Fibroblast of lung (primary cell): ENCODE results near the gene DENND2D. TPM values are rescaled to one million over a fixed set of nuclear protein-coding genes. Genes with fewer than 3 reads are reported as not detected.
A peak's percentile ranks its signal among the peaks of the same experiment; 100 is the strongest.

Experiments used
- DNase-seq, 2 donors: peaks; one replicate each; pipeline versions ENCODE4 v3.0.0 to v3.0.0-alpha.2; 2010; ENCODE audit warnings: low read depth in 2 of 2
- H2AFZ ChIP-seq: 2 replicates; pipeline ENCODE4 v1.5.1; 2012; ENCODE audit warnings: low read length, control low read depth, inconsistent platforms
- H3K27ac ChIP-seq: 2 replicates; pipeline ENCODE4 v1.5.1; 2011; ENCODE audit warnings: low read length, control low read depth; ENCODE audit not compliant: insufficient read depth
- H3K27me3 ChIP-seq: 2 replicates; pipeline ENCODE4 v1.5.1; 2011; ENCODE audit warnings: mild to moderate bottlenecking, low read length; ENCODE audit not compliant: control insufficient read depth, insufficient read depth
- H3K36me3 ChIP-seq: 2 replicates; pipeline ENCODE4 v1.5.1; 2011; ENCODE audit warnings: low read length; ENCODE audit not compliant: control insufficient read depth, insufficient read depth
- H3K4me1 ChIP-seq: 2 replicates; pipeline ENCODE4 v1.5.1; 2011; ENCODE audit warnings: low read length; ENCODE audit not compliant: control insufficient read depth, insufficient read depth; ENCODE audit errors: extremely low read depth
- H3K4me2 ChIP-seq: 2 replicates; pipeline ENCODE4 v1.5.1; 2011; ENCODE audit warnings: low read length, control low read depth; ENCODE audit not compliant: insufficient read depth; ENCODE audit errors: extremely low read depth
- H3K4me3 ChIP-seq, 4 experiments: fragments of 200-600 bp in 1 of 4; sonication (generic) in 1 of 4; replicated peaks in 1 of 4; 2 replicates each; pipeline ENCODE4 v1.5.1; 2011 to 2016; ENCODE audit warnings: low read length in 4 of 4, low read depth in 3 of 4, mild to moderate bottlenecking in 3 of 4, control low read depth in 2 of 4, inconsistent platforms in 1 of 4, mixed read lengths in 1 of 4; ENCODE audit not compliant: insufficient read depth in 1 of 4; ENCODE audit errors: control extremely low read depth in 1 of 4
- H3K79me2 ChIP-seq: 2 replicates; pipeline ENCODE4 v1.5.1; 2012; ENCODE audit warnings: mild to moderate bottlenecking, low read length, inconsistent platforms; ENCODE audit not compliant: control insufficient read depth, insufficient read depth
- H3K9ac ChIP-seq: 2 replicates; pipeline ENCODE4 v1.5.1; 2011; ENCODE audit warnings: mild to moderate bottlenecking, low read length, control low read depth; ENCODE audit not compliant: insufficient read depth
- H3K9me3 ChIP-seq: 2 replicates; pipeline ENCODE4 v1.5.1; 2012; ENCODE audit warnings: low read depth, low read length; ENCODE audit not compliant: control insufficient read depth, insufficient read depth
- H4K20me1 ChIP-seq: 2 replicates; pipeline ENCODE4 v1.5.1; 2011; ENCODE audit warnings: low read length; ENCODE audit not compliant: control insufficient read depth, insufficient read depth; ENCODE audit errors: extremely low read depth
- CTCF ChIP-seq, 2 donors: IDR thresholded peaks in 1 of 2; conservative IDR thresholded peaks in 1 of 2; 1 replicate in 1 of 2; 2 replicates in 1 of 2; pipeline ENCODE4 v1.5.1; 2011 to 2012; ENCODE audit warnings: low read length in 2 of 2, control low read depth in 1 of 2, inconsistent platforms in 1 of 2, low read depth in 1 of 2, mild to moderate bottlenecking in 1 of 2
- EZH2 ChIP-seq: IDR thresholded peaks from 2 replicates; pipeline ENCODE4 v1.5.1; 2012; ENCODE audit warnings: low read length, control low read depth, mild to moderate bottlenecking; ENCODE audit errors: missing control alignments
- polyA plus RNA-seq, 2 donors: library from polyadenylated mRNA; depleted of rRNA in 1 of 2; stranded (reverse) in 1 of 2; unstranded in 1 of 2; fragments of >200 nt; gene quantifications; 2 replicates each; pipeline ENCODE4 v1.2.1, GENCODE V29; 2011 to 2012; ENCODE audit warnings: missing spikeins in 1 of 2
- total RNA-seq: library from RNA; depleted of rRNA; stranded (reverse); fragments of >200 nt; gene quantifications from 2 replicates; pipeline ENCODE4 v1.2.1, GENCODE V29; 2014

The DENND2D gene
- total and polyA plus RNA-seq, 2 donors (not counting 1 experiment from before 2014, with no cell fraction given): 2.2 to 15.7 TPM

- Histone ChIP-seq H3K4me2 (no peak overlapping the region), H3K9ac (no peak overlapping the region), H3K4me3 (no peak overlapping the region), H4K20me1 (no peaks in the 10 kb centered on the region), H3K79me2 (no peaks in the 10 kb centered on the region), H2AFZ (no peak overlapping the region), H3K4me1 (no peaks in the 10 kb centered on the region), H3K27me3 (no peaks in the 10 kb centered on the region), H3K36me3 (no peaks in the 10 kb centered on the region), H3K27ac (no peak overlapping the region), H3K9me3 (no peaks in the 10 kb centered on the region)
- TF ChIP-seq EZH2: no peak
- TF ChIP-seq CTCF (conservative IDR thresholded peaks at IDR 0.05 in 1 of 2, IDR thresholded peaks at IDR 0.05 in 1 of 2; ENCODE audit: low read depth in 1 of 2, low read length in 2 of 2): peak; percentile 92 to 98
- DNase-seq: peak; percentile 49 to 61
These were observed 22.1 kb upstream of the DENND2D start for GRCh38 chr1:111222308-111223125.

GRCh38 chr1:111221633-111222291, 21.3 kb upstream of the DENND2D start:
- H4K20me1 ChIP-seq: no peaks in the 10 kb centered on the region
- no peak overlapping the region for H3K4me3 ChIP-seq
- TF ChIP-seq EZH2: no peak
- TF ChIP-seq CTCF (conservative IDR thresholded peaks at IDR 0.05 in 1 of 2, IDR thresholded peaks at IDR 0.05 in 1 of 2; ENCODE audit: low read depth in 1 of 2, low read length in 2 of 2): peak in 1 of 2 donors; percentile 8
- no peaks in the 10 kb centered on the region for H3K36me3 ChIP-seq
- H3K27me3 ChIP-seq: no peaks in the 10 kb centered on the region
- no peaks in the 10 kb centered on the region for H3K79me2 ChIP-seq
- H3K4me2 ChIP-seq: no peak overlapping the region
- no peak overlapping the region for H3K9ac ChIP-seq
- no peaks in the 10 kb centered on the region for H3K9me3 ChIP-seq
- no peak overlapping the region for H2AFZ ChIP-seq
- DNase-seq: peak; percentile 14 to 36
- H3K4me1 ChIP-seq: no peaks in the 10 kb centered on the region
- no peak overlapping the region for H3K27ac ChIP-seq

GRCh38 chr1:111221276-111221632, 20.8 kb upstream of the DENND2D start:
- no peak overlapping the region for H3K27ac ChIP-seq
- DNase-seq: no peak
- no peaks in the 10 kb centered on the region for H3K9me3 ChIP-seq
- no peaks in the 10 kb centered on the region for H4K20me1 ChIP-seq
- no peaks in the 10 kb centered on the region for H3K36me3 ChIP-seq
- no peaks in the 10 kb centered on the region for H3K79me2 ChIP-seq
- no peak overlapping the region for H3K4me2 ChIP-seq
- TF ChIP-seq EZH2: no peak
- no peak for TF ChIP-seq CTCF (conservative IDR thresholded peaks at IDR 0.05 in 1 of 2, IDR thresholded peaks at IDR 0.05 in 1 of 2; ENCODE audit: low read depth in 1 of 2, low read length in 2 of 2)
- H3K4me3 ChIP-seq: no peak overlapping the region
- no peak overlapping the region for H3K9ac ChIP-seq
- no peaks in the 10 kb centered on the region for H3K4me1 ChIP-seq
- no peak overlapping the region for H2AFZ ChIP-seq
- H3K27me3 ChIP-seq: no peaks in the 10 kb centered on the region
